ENCODE results near the gene RIPPLY3. TPM values are rescaled to one million over a fixed set of nuclear protein-coding genes. Genes with fewer than 3 reads are reported as not detected.
A peak's percentile ranks its signal among the peaks of the same experiment; 100 is the strongest.

The RIPPLY3 gene
- total and polyA plus RNA-seq, 2 of the 13 experiments (the other 11 are each of a cell fraction or from before 2014, with no cell fraction given) = 0.09 to 2.9 TPM

DNA sequence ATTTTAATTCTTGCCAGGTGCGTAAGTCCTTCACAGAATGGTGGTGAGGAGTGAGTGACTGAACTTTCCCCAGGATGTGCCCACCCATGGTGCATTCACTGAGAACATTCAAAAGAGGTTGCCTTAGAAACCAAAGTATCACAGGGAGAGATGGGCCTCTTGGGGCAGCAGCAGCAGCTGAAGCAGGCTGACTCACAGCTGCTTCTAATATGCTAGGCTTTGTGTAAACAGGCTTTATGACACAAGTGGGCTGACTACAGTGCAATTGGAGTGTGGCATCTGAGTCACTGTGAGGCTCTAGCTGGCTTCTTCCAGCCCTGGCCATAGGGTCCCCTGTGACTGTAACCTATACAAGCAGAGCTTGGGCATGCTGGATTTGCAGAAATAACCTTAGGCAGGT, 53.8 kb downstream of the RIPPLY3 start (continued):
- no peak for TF ChIP-seq THAP9 (CRISPR knock-in tag; IDR thresholded peaks at IDR 0.05; ENCODE audit: borderline replicate concordance)
- peak; percentile 62; the same call in 1 of the 2 replicates for TF ChIP-seq MEIS2 (CRISPR knock-in tag; IDR thresholded peaks at IDR 0.05)
- TF ChIP-seq ATF3 (CRISPR knock-in tag; IDR thresholded peaks at IDR 0.05) = peak; percentile 50; the same call in 1 of the 2 replicates
- 0 out of 2 replicates have a peak, but pooled peaks have one; percentile 52 for TF ChIP-seq FOXK2 (IDR thresholded peaks at IDR 0.05)
- TF ChIP-seq ZNF839 (CRISPR knock-in tag; IDR thresholded peaks at IDR 0.05; ENCODE audit: borderline replicate concordance) = no peak
- no peak for TF ChIP-seq PITX1 (CRISPR knock-in tag; IDR thresholded peaks at IDR 0.05)
- TF ChIP-seq TCF7L2 (IDR thresholded peaks at IDR 0.05; ENCODE audit: low read depth, low read length) = no peak
- peak; percentile 52; the same call in 1 of the 2 replicates for TF ChIP-seq SOX5 (CRISPR knock-in tag; IDR thresholded peaks at IDR 0.05; ENCODE audit: borderline replicate concordance)
- TF ChIP-seq HDAC2 (CRISPR knock-in tag; IDR thresholded peaks at IDR 0.05) = peak; percentile 52; the same call in 1 of the 2 replicates
- TF ChIP-seq, protein P1, sequence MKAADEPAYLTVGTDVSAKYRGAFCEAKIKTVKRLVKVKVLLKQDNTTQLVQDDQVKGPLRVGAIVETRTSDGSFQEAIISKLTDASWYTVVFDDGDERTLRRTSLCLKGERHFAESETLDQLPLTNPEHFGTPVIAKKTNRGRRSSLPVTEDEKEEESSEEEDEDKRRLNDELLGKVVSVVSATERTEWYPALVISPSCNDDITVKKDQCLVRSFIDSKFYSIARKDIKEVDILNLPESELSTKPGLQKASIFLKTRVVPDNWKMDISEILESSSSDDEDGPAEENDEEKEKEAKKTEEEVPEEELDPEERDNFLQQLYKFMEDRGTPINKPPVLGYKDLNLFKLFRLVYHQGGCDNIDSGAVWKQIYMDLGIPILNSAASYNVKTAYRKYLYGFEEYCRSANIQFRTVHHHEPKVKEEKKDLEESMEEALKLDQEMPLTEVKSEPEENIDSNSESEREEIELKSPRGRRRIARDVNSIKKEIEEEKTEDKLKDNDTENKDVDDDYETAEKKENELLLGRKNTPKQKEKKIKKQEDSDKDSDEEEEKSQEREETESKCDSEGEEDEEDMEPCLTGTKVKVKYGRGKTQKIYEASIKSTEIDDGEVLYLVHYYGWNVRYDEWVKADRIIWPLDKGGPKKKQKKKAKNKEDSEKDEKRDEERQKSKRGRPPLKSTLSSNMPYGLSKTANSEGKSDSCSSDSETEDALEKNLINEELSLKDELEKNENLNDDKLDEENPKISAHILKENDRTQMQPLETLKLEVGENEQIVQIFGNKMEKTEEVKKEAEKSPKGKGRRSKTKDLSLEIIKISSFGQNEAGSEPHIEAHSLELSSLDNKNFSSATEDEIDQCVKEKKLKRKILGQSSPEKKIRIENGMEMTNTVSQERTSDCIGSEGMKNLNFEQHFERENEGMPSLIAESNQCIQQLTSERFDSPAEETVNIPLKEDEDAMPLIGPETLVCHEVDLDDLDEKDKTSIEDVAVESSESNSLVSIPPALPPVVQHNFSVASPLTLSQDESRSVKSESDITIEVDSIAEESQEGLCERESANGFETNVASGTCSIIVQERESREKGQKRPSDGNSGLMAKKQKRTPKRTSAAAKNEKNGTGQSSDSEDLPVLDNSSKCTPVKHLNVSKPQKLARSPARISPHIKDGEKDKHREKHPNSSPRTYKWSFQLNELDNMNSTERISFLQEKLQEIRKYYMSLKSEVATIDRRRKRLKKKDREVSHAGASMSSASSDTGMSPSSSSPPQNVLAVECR (CRISPR knock-in tag; IDR thresholded peaks at IDR 0.05; ENCODE audit: borderline replicate concordance) = peak; percentile 28; the same call in 1 of the 2 replicates
- peak; percentile 37; the same call in 1 of the 2 replicates for TF ChIP-seq THAP11 (CRISPR knock-in tag; IDR thresholded peaks at IDR 0.05)
- peak; percentile 84 for TF ChIP-seq FOXO1 (CRISPR knock-in tag; IDR thresholded peaks at IDR 0.05)
- TF ChIP-seq ZC3H13 (CRISPR knock-in tag; IDR thresholded peaks at IDR 0.05) = no peak
- 0 out of 2 replicates have a peak, but pooled peaks have one; percentile 37 for TF ChIP-seq PHF21A (CRISPR knock-in tag; IDR thresholded peaks at IDR 0.05)
- TF ChIP-seq RARA (CRISPR knock-in tag; IDR thresholded peaks at IDR 0.05) = peak; percentile 50
- TF ChIP-seq HNF4G (IDR thresholded peaks at IDR 0.05; ENCODE audit: borderline replicate concordance, low read depth, low read length) = peak; percentile 10; the same call in 1 of the 2 replicates
- TF ChIP-seq HNF4G (CRISPR knock-in tag; IDR thresholded peaks at IDR 0.05; ENCODE audit: borderline replicate concordance, low read depth) = no peak
- TF ChIP-seq KLF16 (CRISPR knock-in tag; IDR thresholded peaks at IDR 0.05) = 0 out of 4 replicates have a peak, but pooled peaks of 1 of the 2 experiments have one; percentile 36
- 0 out of 2 replicates have a peak, but pooled peaks have one; percentile 51 for TF ChIP-seq IRF9 (CRISPR knock-in tag; IDR thresholded peaks at IDR 0.05; ENCODE audit: borderline replicate concordance)
- TF ChIP-seq TBX2 (CRISPR knock-in tag; IDR thresholded peaks at IDR 0.05; ENCODE audit: borderline replicate concordance) = 0 out of 2 replicates have a peak, but pooled peaks have one; percentile 24
- TF ChIP-seq JUND (CRISPR knock-in tag; IDR thresholded peaks at IDR 0.05) = peak; percentile 70; the same call in 1 of the 2 replicates
- no peak for TF ChIP-seq ZFY (CRISPR knock-in tag; IDR thresholded peaks at IDR 0.05)
- peak; percentile 40; the same call in 1 of the 2 replicates for TF ChIP-seq RAD21 (CRISPR knock-in tag; IDR thresholded peaks at IDR 0.05)
- no peak for TF ChIP-seq ZNF720 (CRISPR knock-in tag; IDR thresholded peaks at IDR 0.05)

All from HepG2 (cell line).